K562 (cell line): ENCODE measurements around the gene POLN.

Experiments used
- KDM4B ChIP-seq, 2 experiments: fragments of 450-650 bp in 1 of 2; sonication (generic) in 1 of 2; IDR thresholded peaks; 2 replicates each; pipeline ENCODE4 v1.6.1; 2016 to 2017; ENCODE audit warnings: borderline replicate concordance in 2 of 2, antibody characterized with exemption in 1 of 2, low read depth in 1 of 2, mild to moderate bottlenecking in 1 of 2
- MAFG ChIP-seq: fragments of 450-650 bp; conservative IDR thresholded peaks from 2 replicates; pipeline ENCODE4 v1.6.1; 2016; ENCODE audit warnings: missing genetic modification characterization, missing compliant biosample characterization
- TF ChIP-seq, protein P1 (sequence below): sonication (generic); formaldehyde crosslinking; IDR thresholded peaks from 2 replicates; pipeline ENCODE4 v1.9.0; 2022; ENCODE audit warnings: mild to moderate bottlenecking, missing genetic modification reagents
- TF ChIP-seq, protein P2 (sequence below): sonication (generic); formaldehyde crosslinking; IDR thresholded peaks from 2 replicates; pipeline ENCODE4 v1.8.1; 2023; ENCODE audit warnings: mild to moderate bottlenecking, missing genetic modification reagents
- TF ChIP-seq, protein P3 (sequence below): fragments of 250-450 bp; sonication (Bioruptor Pico); IDR thresholded peaks from 2 replicates; pipeline ENCODE4 v1.9.0; 2021; ENCODE audit warnings: mild to moderate bottlenecking
- TF ChIP-seq, protein P4 (sequence below), 3 experiments: IDR thresholded peaks in 2 of 3; conservative IDR thresholded peaks in 1 of 3; 2 replicates each; pipeline ENCODE4 v1.5.1; 2011 to 2012; ENCODE audit warnings: low read length in 3 of 3, mild to moderate bottlenecking in 3 of 3, control low read depth in 2 of 3, improper control_type of control experiment in 1 of 3, inconsistent platforms in 1 of 3, low read depth in 1 of 3, mixed read lengths in 1 of 3, moderate library complexity in 1 of 3; ENCODE audit not compliant: insufficient read depth in 2 of 3

DNA sequence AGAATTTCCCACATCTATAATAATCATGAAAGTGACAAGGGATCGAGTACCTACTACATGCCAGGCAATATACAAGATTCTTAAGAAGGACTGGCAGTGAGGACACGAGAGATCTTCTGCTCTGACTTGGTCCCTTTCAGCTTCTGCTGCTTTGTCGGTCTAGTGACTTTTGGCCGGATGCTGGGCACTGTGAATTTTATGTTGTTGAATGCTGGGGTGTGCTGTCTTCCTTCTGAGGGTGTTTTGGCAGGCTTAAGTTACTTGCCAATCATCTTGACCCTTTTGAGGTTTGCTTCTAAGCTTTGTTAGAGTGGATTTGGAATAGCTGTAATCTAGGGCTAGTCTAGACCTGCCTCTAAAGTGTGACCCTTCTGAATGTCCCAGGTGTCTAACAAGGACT, 159.3 kb downstream of the POLN start:
- TF ChIP-seq, protein P1, sequence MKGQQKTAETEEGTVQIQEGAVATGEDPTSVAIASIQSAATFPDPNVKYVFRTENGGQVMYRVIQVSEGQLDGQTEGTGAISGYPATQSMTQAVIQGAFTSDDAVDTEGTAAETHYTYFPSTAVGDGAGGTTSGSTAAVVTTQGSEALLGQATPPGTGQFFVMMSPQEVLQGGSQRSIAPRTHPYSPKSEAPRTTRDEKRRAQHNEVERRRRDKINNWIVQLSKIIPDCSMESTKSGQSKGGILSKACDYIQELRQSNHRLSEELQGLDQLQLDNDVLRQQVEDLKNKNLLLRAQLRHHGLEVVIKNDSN (CRISPR knock-in tag) = no peak
- no peak for TF ChIP-seq MAFG
- TF ChIP-seq, protein P2, sequence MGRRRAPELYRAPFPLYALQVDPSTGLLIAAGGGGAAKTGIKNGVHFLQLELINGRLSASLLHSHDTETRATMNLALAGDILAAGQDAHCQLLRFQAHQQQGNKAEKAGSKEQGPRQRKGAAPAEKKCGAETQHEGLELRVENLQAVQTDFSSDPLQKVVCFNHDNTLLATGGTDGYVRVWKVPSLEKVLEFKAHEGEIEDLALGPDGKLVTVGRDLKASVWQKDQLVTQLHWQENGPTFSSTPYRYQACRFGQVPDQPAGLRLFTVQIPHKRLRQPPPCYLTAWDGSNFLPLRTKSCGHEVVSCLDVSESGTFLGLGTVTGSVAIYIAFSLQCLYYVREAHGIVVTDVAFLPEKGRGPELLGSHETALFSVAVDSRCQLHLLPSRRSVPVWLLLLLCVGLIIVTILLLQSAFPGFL (CRISPR knock-in tag) = no peak
- no peak for TF ChIP-seq KDM4B (IDR thresholded peaks at IDR 0.05; ENCODE audit: borderline replicate concordance in 2 of 2, low read depth in 1 of 2)
- TF ChIP-seq, protein P3, sequence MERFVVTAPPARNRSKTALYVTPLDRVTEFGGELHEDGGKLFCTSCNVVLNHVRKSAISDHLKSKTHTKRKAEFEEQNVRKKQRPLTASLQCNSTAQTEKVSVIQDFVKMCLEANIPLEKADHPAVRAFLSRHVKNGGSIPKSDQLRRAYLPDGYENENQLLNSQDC (CRISPR knock-in tag) = no peak
- TF ChIP-seq, protein P4, sequence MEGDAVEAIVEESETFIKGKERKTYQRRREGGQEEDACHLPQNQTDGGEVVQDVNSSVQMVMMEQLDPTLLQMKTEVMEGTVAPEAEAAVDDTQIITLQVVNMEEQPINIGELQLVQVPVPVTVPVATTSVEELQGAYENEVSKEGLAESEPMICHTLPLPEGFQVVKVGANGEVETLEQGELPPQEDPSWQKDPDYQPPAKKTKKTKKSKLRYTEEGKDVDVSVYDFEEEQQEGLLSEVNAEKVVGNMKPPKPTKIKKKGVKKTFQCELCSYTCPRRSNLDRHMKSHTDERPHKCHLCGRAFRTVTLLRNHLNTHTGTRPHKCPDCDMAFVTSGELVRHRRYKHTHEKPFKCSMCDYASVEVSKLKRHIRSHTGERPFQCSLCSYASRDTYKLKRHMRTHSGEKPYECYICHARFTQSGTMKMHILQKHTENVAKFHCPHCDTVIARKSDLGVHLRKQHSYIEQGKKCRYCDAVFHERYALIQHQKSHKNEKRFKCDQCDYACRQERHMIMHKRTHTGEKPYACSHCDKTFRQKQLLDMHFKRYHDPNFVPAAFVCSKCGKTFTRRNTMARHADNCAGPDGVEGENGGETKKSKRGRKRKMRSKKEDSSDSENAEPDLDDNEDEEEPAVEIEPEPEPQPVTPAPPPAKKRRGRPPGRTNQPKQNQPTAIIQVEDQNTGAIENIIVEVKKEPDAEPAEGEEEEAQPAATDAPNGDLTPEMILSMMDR (IDR thresholded peaks at IDR 0.05 in 2 of 3, conservative IDR thresholded peaks at IDR 0.05 in 1 of 3; ENCODE audit: insufficient read depth in 2 of 3, low read depth in 1 of 3, low read length in 3 of 3) = no peak
